HG03558 (cell line): ENCODE measurements around the gene APBB2.

Experiments
- ATAC-seq: cut with Tn5 transposase; IDR thresholded peaks from one replicate; pipeline ENCODE4 v1.9.1; 2021; ENCODE audit warnings: moderate number of reproducible peaks; ENCODE audit not compliant: unreplicated experiment; ENCODE audit errors: extremely low read depth

The APBB2 gene

DNA sequence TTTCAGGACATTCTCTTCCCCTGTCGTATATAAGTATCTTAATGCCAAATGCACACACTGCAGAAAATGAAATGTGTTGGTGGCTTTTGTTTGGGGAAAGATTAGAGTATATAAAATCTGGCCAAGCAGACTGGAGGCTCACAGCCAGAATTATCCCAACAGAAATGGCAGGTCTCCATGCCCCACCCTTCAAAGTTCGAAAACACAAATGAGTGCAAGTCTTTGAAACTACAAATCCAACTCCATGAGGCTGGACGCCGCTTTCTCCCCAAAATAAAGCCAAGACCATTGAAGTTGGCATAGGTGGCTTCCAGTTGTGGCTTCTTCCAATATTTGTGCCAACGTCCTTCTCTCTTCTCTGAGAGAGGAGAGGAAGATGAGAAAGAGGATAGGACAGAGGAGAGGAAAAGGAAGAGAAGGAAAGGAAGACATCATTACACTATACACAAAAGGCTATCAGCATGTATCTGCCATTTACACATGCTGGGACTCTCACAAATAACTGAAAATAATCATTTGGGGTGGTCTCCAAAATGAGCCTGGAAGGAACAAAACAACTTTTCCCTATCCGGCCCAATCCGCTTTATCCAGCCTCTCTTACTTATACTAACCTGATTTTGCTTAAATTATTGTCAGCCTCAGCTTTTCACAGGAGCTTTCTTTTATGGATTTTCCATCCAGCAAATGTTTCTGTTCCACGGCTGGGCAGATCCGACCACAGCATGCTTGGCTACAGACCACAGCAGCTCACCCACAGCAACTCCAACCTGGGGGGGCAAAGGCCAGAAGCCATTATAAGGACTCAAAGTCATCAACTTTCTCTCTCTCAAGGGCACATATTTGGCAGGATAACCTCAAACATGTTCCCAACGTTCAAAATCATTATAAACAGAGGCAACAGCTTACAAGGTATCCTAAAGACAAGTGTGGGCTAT, 71.7 kb downstream of the APBB2 start:
- no peak for ATAC-seq

DNA sequence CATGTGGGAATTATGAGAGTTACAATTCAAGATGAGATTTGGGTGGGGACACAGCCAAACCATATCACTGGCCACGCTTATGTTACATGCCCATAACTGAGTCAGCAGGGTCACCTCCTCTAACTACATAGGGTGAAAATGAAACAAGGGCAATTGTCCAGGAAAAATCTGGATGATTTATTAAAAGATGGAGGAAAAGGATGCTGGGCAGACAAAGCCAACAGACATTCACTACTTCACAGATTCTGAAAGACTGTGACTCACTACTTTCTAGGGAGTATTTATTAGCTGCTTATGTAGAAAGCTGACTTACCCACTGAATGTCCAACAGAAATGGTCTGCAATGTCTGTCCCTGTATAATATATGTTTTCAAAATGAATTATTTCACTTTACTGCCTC, 72.4 kb downstream of the APBB2 start:
- ATAC-seq: no peak

GRCh38 chr4:41140410-41140809, 73.9 kb downstream of the APBB2 start:
- ATAC-seq: no peak

DNA sequence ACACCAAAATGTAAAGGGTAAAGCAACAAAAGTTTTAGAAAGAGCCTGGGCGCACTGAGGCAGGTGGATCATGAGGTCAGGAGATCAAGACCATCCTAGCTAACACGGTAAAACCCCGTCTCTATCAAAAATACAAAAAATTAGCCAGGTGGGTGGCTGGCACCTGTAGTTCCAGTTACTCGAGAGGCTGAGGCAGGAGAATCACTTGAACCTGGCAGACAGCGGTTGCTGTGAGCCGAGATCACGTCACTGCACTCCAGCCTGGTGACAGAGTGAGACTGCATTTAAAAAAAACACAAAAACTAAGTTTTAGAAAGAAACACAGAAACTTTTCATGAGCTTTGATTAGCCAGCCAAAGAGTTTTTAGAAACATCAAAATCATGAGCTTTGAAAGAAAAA, 76.5 kb downstream of the APBB2 start:
- ATAC-seq: no peak

- no peak for ATAC-seq
Observed at GRCh38 chr4:41136456-41136855, 77.9 kb downstream of the APBB2 start.

GRCh38 chr4:41135801-41136200, 78.5 kb downstream of the APBB2 start:
- no peak for ATAC-seq

DNA sequence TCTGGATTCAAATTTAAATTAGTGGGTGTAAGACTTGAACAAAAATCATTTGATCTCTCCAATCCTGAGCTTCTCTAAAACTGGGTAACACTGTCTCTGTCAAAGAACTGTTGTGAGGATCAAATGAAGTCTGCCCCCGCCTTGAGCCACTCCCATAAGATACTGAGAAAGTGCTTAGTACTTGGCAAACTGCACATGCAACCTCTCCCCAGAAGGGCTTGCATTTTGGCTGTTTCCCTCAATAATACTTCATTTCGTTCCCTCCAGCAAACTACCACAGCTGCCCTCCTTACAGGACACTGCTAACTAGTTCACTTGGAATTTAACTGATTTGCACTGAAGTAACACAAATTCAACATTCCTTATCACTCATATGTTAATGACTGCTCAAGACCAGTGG, 79.8 kb downstream of the APBB2 start:
- ATAC-seq: no peak

GRCh38 chr4:41133454-41134018, 80.8 kb downstream of the APBB2 start:
- ATAC-seq: no peak

- ATAC-seq: no peak
Observed at GRCh38 chr4:41132055-41132683, 82.2 kb downstream of the APBB2 start.

GRCh38 chr4:41129936-41130440, 84.4 kb downstream of the APBB2 start:
- no peak for ATAC-seq

GRCh38 chr4:41129128-41129754, 85.1 kb downstream of the APBB2 start:
- ATAC-seq: no peak

DNA sequence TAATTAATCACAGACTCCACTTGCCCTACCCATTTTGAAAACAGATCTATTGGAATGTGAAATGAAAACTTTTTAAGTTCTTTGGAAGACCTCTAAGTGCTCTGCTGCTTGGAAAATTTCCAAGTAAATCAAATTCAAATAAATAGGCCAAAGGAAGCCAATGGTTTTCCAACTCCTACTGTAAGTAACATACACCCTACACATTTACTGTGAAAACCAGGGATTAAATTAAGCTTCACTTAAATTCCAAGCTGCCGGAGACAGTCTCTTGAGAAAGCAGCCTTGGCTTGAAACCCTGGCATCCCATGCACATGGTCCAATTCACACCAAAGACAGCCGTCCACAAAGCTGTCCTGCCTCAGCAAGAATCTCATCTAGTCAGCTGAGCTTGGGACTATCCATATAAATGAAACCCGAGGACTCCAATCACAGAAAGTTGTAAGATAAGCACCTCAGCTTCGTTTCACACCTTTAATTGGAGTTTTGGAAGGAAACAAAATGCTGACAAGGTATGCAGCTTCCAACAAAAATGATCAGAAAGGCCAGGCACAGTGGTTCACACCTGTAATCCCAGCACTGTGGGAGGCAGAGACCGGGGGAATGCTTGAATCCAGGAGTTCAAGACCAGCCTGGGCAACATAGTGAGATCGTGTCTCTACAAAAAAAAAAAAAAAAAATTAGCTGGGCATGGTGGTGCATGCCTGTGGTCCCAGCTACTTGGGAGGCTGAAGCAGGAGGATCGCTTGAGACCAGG, 88.6 kb downstream of the APBB2 start:
- ATAC-seq: no peak

DNA sequence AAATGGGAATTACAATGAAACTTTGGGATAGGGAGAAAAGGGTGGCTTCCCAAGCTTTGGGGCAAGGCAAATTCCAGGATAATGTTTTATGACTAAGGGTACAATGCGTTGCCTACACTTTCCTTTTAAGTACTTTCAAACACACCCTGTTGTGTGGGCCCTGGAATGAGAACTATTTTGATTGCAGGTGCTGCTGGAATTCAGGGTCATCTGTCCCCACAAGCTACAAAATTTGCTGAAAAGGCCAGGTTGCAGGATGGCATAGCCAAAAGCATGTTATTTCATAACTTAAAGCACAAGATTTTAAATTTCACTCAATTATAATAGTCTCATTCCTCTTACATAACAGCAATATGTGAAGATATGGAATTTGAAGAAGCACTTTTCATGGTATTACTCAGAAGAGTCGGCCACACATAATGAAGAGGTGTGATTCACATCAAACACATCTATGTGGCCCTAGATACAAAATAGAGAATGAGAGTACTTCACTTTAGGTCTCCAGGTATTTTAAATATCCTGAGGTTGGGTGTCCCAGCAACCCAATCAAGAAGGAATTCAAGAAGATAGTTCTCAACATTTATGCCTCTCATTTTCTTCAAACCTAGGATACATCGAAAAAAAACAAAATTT, 89.3 kb downstream of the APBB2 start:
- ATAC-seq: no peak

GRCh38 chr4:41122775-41123174, 91.6 kb downstream of the APBB2 start:
- ATAC-seq: no peak

DNA sequence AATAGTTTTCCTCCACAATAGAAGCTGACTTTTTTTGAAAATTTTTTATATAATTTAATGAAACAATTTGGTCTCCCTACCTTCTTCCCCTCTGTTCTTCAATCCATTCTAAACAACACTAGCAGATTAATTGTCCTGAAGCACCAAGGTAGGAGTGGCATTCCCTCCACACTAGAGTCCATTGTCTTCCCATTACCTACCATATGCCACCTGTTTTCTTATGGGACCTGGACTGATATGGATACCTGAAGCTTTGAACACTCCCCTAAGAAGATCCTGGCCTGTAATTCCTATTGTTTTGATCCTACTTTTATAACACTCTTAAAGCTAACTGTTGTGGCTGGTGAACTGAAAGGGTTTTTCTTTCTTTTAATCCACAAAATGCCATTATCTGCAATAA, 92.0 kb downstream of the APBB2 start:
- ATAC-seq: no peak

DNA sequence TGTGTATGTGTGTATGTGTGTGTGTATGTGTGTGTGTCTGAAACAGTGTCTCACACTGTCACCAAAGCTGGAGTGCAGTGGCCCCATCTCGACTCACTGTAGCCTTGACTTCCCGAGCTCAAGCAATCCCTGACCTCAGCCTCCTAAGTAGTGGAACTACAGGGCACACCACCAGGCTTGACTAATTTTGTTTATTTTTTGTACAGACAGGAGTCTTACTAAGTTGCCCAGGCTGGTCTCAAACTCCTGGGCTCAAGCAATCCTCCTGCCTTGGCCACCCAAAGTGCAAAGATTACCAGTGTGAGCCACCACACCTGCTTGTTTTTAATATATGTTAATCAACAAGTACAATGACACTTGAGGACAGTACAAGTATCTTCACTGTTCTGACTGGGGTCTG, 92.4 kb downstream of the APBB2 start:
- no peak for ATAC-seq

- ATAC-seq: no peak
Observed at GRCh38 chr4:41120297-41121217, 93.8 kb downstream of the APBB2 start.

DNA sequence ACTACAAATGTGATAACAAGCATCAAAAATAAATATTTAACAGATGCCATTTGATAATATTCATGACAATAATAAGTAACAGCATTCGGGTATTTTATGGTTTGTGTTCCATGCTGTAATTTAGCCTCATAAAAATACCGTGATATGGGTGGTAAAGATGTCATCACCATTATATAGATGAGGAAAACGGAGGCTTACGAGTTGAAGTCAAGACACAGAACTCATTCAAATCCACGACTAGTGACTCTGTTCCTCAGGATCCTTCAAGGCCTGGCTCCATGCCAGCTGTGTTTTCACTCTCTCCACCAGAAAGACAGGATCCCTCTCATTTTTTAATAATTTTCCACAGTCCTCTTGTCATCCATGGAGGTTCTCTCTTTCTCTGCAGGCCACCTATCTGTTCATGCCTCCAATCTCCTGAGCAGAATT, 94.5 kb downstream of the APBB2 start:
- no peak for ATAC-seq

DNA sequence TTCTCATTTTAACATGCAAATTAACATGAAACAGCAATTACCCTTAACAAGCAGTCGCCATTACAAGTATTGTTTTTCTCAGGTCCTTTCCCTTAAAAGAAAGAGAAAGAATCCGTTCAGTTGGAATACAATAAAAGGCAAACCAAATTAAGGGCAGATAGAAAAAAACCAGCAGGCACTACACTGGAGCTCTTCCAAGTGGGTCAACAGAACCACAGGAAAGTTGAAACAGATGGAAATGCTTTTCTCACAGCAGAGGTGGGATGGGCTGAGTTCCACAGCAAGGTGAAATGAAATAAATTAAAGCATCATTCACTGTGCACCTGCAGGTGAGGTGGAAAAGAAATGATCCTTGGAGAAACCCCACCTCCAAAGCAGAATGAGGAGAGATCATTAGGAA, 102.6 kb downstream of the APBB2 start:
- ATAC-seq: no peak
